GM18505 (cell line): ENCODE results near the gene FOXS1.

ENCODE experiments used
- ATAC-seq: cut with Tn5 transposase; IDR thresholded peaks from one replicate; pipeline ENCODE4 v1.9.1; 2021; ENCODE audit not compliant: unreplicated experiment
- POLR2A ChIP-seq: IDR thresholded peaks from 4 replicates; pipeline ENCODE4 v1.6.1; 2011; ENCODE audit warnings: borderline replicate concordance; ENCODE audit not compliant: insufficient read depth, insufficient read length; ENCODE audit errors: extremely low read depth

FOXS1 gene

GRCh38 chr20:31813611-31814010 is 31.8 kb downstream of the FOXS1 start:
- no peak for ATAC-seq
- TF ChIP-seq POLR2A, result no peak

- TF ChIP-seq POLR2A, result no peak
- no peak for ATAC-seq
Measured at GRCh38 chr20:31811796-31812728, 33.3 kb downstream of the FOXS1 start.

GRCh38 chr20:31811198-31811597 is 34.2 kb downstream of the FOXS1 start:
- TF ChIP-seq POLR2A, result no peak
- no peak for ATAC-seq

GRCh38 chr20:31809661-31810060 is 35.7 kb downstream of the FOXS1 start:
- no peak for TF ChIP-seq POLR2A

GRCh38 chr20:31808481-31808880 is 36.9 kb downstream of the FOXS1 start:
- no peak for ATAC-seq
- TF ChIP-seq POLR2A, result no peak

More at GRCh38 chr20:31809661-31810060, 35.7 kb downstream of the FOXS1 start:
- no peak for ATAC-seq

GRCh38 chr20:31806564-31807355 is 38.6 kb downstream of the FOXS1 start:
- TF ChIP-seq POLR2A, result no peak
- no peak for ATAC-seq

GRCh38 chr20:31803552-31804291 is 41.7 kb downstream of the FOXS1 start:
- ATAC-seq, result no peak
- TF ChIP-seq POLR2A, result no peak

- no peak for ATAC-seq
- TF ChIP-seq POLR2A, result no peak
Measured at GRCh38 chr20:31801508-31801907, 43.9 kb downstream of the FOXS1 start.

- no peak for ATAC-seq
- no peak for TF ChIP-seq POLR2A
Measured at GRCh38 chr20:31797364-31797763, 48.0 kb downstream of the FOXS1 start.
